Activated naive CD8-positive, alpha-beta T cell treated with anti-CD3 and anti-CD28 coated beads, Interleukin-2, amount 50 U/mL, for 24 hours (primary cell): ENCODE measurements around the gene LIF.

Experiments used
- ATAC-seq: fragments of 150-1000 bp; cut with Tn5 transposase; one replicate; pipeline ENCODE4 v1.10.0; 2021
- DNase-seq: peaks from one replicate; pipeline ENCODE4 v3.0.0; 2021
- H3K27ac Mint-ChIP-seq: one replicate; pipeline ENCODE4 v1.8.0; 2021; ENCODE audit warnings: mild to moderate bottlenecking, mixed read lengths
- H3K27me3 Mint-ChIP-seq: one replicate; pipeline ENCODE4 v1.8.0; 2021; ENCODE audit warnings: mixed read lengths
- H3K36me3 Mint-ChIP-seq: one replicate; pipeline ENCODE4 v1.8.0; 2021; ENCODE audit warnings: low read depth, mixed read lengths
- H3K4me1 Mint-ChIP-seq: one replicate; pipeline ENCODE4 v1.8.0; 2021; ENCODE audit warnings: mixed read lengths
- H3K4me3 Mint-ChIP-seq: one replicate; pipeline ENCODE4 v1.8.0; 2021; ENCODE audit warnings: mild to moderate bottlenecking, moderate library complexity, mixed read lengths
- H3K9me3 Mint-ChIP-seq: one replicate; pipeline ENCODE4 v1.8.0; 2021; ENCODE audit warnings: mixed read lengths

The LIF gene

GRCh38 chr22:30275625-30276024, 29.1 kb upstream of the LIF start:
- peaks cover 40% of the 10 kb centered on the region for H3K4me1 Mint-ChIP-seq
- peak; percentile 42 for ATAC-seq
- H3K9me3 Mint-ChIP-seq = no peaks in the 10 kb centered on the region
- DNase-seq = no peak
- H3K4me3 Mint-ChIP-seq = no peak overlapping the region
- H3K27ac Mint-ChIP-seq = peak overlapping the region; percentile 30
- peaks cover 5% of the 10 kb centered on the region for H3K36me3 Mint-ChIP-seq
- no peaks in the 10 kb centered on the region for H3K27me3 Mint-ChIP-seq

- DNase-seq (no peak), ATAC-seq (no peak)
- Mint-ChIP-seq H3K36me3 (peaks cover 10% of the 10 kb centered on the region), H3K4me1 (peaks cover 35% of the 10 kb centered on the region), H3K27ac (peak overlapping the region; percentile 7), H3K9me3 (no peaks in the 10 kb centered on the region), H3K27me3 (no peaks in the 10 kb centered on the region), H3K4me3 (no peak overlapping the region)
Measured at GRCh38 chr22:30274437-30274812, 27.9 kb upstream of the LIF start.

- ATAC-seq (no peak), DNase-seq (no peak)
- Mint-ChIP-seq H3K4me1 (peaks cover 31% of the 10 kb centered on the region), H3K9me3 (no peaks in the 10 kb centered on the region), H3K4me3 (no peak overlapping the region), H3K27ac (no peak overlapping the region), H3K27me3 (no peaks in the 10 kb centered on the region), H3K36me3 (peaks cover 10% of the 10 kb centered on the region)
Measured at GRCh38 chr22:30273711-30274436, 27.3 kb upstream of the LIF start.

- H3K36me3 Mint-ChIP-seq = peaks cover 14% of the 10 kb centered on the region
- H3K27ac Mint-ChIP-seq = no peak overlapping the region
Measured at GRCh38 chr22:30272781-30273601, 26.4 kb upstream of the LIF start.

GRCh38 chr22:30270832-30271231, 24.3 kb upstream of the LIF start:
- Mint-ChIP-seq H3K4me1 (peaks cover 39% of the 10 kb centered on the region), H3K36me3 (peaks cover 19% of the 10 kb centered on the region), H3K4me3 (no peak overlapping the region), H3K27ac (no peak overlapping the region), H3K9me3 (no peaks in the 10 kb centered on the region), H3K27me3 (no peaks in the 10 kb centered on the region)
- ATAC-seq (no peak), DNase-seq (no peak)

More at GRCh38 chr22:30272781-30273601, 26.4 kb upstream of the LIF start:
- H3K4me1 Mint-ChIP-seq = peaks cover 37% of the 10 kb centered on the region
- H3K4me3 Mint-ChIP-seq = no peak overlapping the region
- H3K9me3 Mint-ChIP-seq = no peaks in the 10 kb centered on the region
- ATAC-seq (no peak), DNase-seq (no peak)
- H3K27me3 Mint-ChIP-seq = no peaks in the 10 kb centered on the region

- Mint-ChIP-seq H3K4me3 (peak overlapping the region; percentile 96), H3K9me3 (no peaks in the 10 kb centered on the region), H3K27ac (peak overlapping the region; percentile 86), H3K27me3 (no peaks in the 10 kb centered on the region), H3K36me3 (peaks cover 31% of the 10 kb centered on the region), H3K4me1 (peaks cover 39% of the 10 kb centered on the region)
- ATAC-seq (no peak), DNase-seq (no peak)
Measured at GRCh38 chr22:30268331-30268730, 21.8 kb upstream of the LIF start.

GRCh38 chr22:30267382-30268302, 21.1 kb upstream of the LIF start:
- ATAC-seq = no peak
- H3K9me3 Mint-ChIP-seq = no peaks in the 10 kb centered on the region
- H3K27me3 Mint-ChIP-seq = no peaks in the 10 kb centered on the region
- H3K27ac Mint-ChIP-seq = peak overlapping the region; percentile 98
- H3K4me3 Mint-ChIP-seq = peak overlapping the region; percentile 96
- H3K4me1 Mint-ChIP-seq = peaks cover 45% of the 10 kb centered on the region
- DNase-seq = peak; percentile 63
- peaks cover 37% of the 10 kb centered on the region for H3K36me3 Mint-ChIP-seq

- DNase-seq (peak; percentile 82), ATAC-seq (peak; percentile 55)
- no peaks in the 10 kb centered on the region for H3K9me3 Mint-ChIP-seq
- peak within 1 kb of the TSS; percentile 98 for H3K27ac Mint-ChIP-seq
- peaks cover 41% of the 10 kb centered on the region for H3K36me3 Mint-ChIP-seq
- H3K4me1 Mint-ChIP-seq = peaks cover 47% of the 10 kb centered on the region
- peak within 1 kb of the TSS; percentile 96 for H3K4me3 Mint-ChIP-seq
- H3K27me3 Mint-ChIP-seq = no peaks in the 10 kb centered on the region
Measured at GRCh38 chr22:30266445-30267381, 20.2 kb upstream of the LIF start, which contains the start of gene OSM. Gene OSM (minus strand): TSS chr22:30266851. CDS start chr22:30266799, 52 bp downstream.

- peaks cover 37% of the 10 kb centered on the region for H3K36me3 Mint-ChIP-seq
- H3K4me1 Mint-ChIP-seq = peaks cover 47% of the 10 kb centered on the region
- H3K27me3 Mint-ChIP-seq = no peaks in the 10 kb centered on the region
- peak; percentile 71 for ATAC-seq
- peak; percentile 86 for DNase-seq
- H3K27ac Mint-ChIP-seq = peak overlapping the region; percentile 98
- peak overlapping the region; percentile 96 for H3K4me3 Mint-ChIP-seq
- no peaks in the 10 kb centered on the region for H3K9me3 Mint-ChIP-seq
Measured at GRCh38 chr22:30265823-30266444, 19.4 kb upstream of the LIF start.

- peaks cover 35% of the 10 kb centered on the region for H3K36me3 Mint-ChIP-seq
- DNase-seq (no peak), ATAC-seq (no peak)
- H3K4me3 Mint-ChIP-seq = peak overlapping the region; percentile 96
- peaks cover 47% of the 10 kb centered on the region for H3K4me1 Mint-ChIP-seq
- H3K9me3 Mint-ChIP-seq = no peaks in the 10 kb centered on the region
- H3K27ac Mint-ChIP-seq = peak overlapping the region; percentile 98
- H3K27me3 Mint-ChIP-seq = no peaks in the 10 kb centered on the region
Measured at GRCh38 chr22:30265131-30265720, 18.7 kb upstream of the LIF start.

- H3K27me3 Mint-ChIP-seq = no peaks in the 10 kb centered on the region
- H3K4me1 Mint-ChIP-seq = peaks cover 47% of the 10 kb centered on the region
- ATAC-seq (no peak), DNase-seq (no peak)
- no peak overlapping the region for H3K27ac Mint-ChIP-seq
- H3K36me3 Mint-ChIP-seq = peaks cover 31% of the 10 kb centered on the region
- no peaks in the 10 kb centered on the region for H3K9me3 Mint-ChIP-seq
- peak overlapping the region; percentile 96 for H3K4me3 Mint-ChIP-seq
Measured at GRCh38 chr22:30263883-30264282, 17.3 kb upstream of the LIF start.

GRCh38 chr22:30262917-30263741, 16.6 kb upstream of the LIF start:
- Mint-ChIP-seq H3K27me3 (no peaks in the 10 kb centered on the region), H3K4me1 (peaks cover 41% of the 10 kb centered on the region), H3K36me3 (peaks cover 27% of the 10 kb centered on the region), H3K27ac (peak overlapping the region; percentile 69), H3K9me3 (no peaks in the 10 kb centered on the region), H3K4me3 (peak overlapping the region; percentile 96)
- no peak for ATAC-seq
- DNase-seq = peak; percentile 92
